Activated CD4-positive, alpha-beta T cell treated with anti-CD3 and anti-CD28 coated beads, Interleukin-2, amount 10 ng/mL, durations not matched to agents 7 days and 5 days (primary cell): Measurements from ENCODE around the gene SUCLG1. TPM values are rescaled to one million over a fixed set of nuclear protein-coding genes. Genes with fewer than 3 reads are reported as not detected.
"Not testable (repeated sequence)": the region's sequence is repeated elsewhere in the genome, so short reads cannot be mapped to it uniquely, and the experiment has no call there.

ENCODE experiments used
- CTCF ChIA-PET: fragments of 350-600 bp; sonication (Branson Sonifier 250); formaldehyde crosslinking; loops from one replicate; lab custom pipeline; 2021; ENCODE audit warnings: antibody characterized with exemption; lab: Charles Lee
- POLR2A ChIA-PET: fragments of 350-600 bp; sonication (Branson Sonifier 250); formaldehyde crosslinking; loops from one replicate; lab custom pipeline; 2021; ENCODE audit warnings: antibody characterized with exemption; lab: Charles Lee
- DNase-seq: peaks from one replicate; pipeline ENCODE4 v3.0.0-alpha.2; 2020
- H3K27ac Mint-ChIP-seq: one replicate; pipeline ENCODE4 v1.8.0; 2021; ENCODE audit warnings: mild to moderate bottlenecking, moderate library complexity, mixed read lengths
- H3K27me3 Mint-ChIP-seq: one replicate; pipeline ENCODE4 v1.8.0; 2021; ENCODE audit warnings: mixed read lengths
- H3K36me3 Mint-ChIP-seq: one replicate; pipeline ENCODE4 v1.8.0; 2021; ENCODE audit warnings: low read depth, mixed read lengths
- H3K4me1 Mint-ChIP-seq: one replicate; pipeline ENCODE4 v1.8.0; 2021; ENCODE audit warnings: mixed read lengths
- H3K4me3 Mint-ChIP-seq: one replicate; pipeline ENCODE4 v1.8.0; 2021; ENCODE audit warnings: mild to moderate bottlenecking, moderate library complexity, mixed read lengths
- H3K9me3 Mint-ChIP-seq: one replicate; pipeline ENCODE4 v1.8.0; 2021; ENCODE audit warnings: mixed read lengths
- total RNA-seq, 2 experiments: library from RNA; stranded (reverse); gene quantifications; one replicate each; pipeline ENCODE4 v1.2.3, GENCODE V29; 2021

The SUCLG1 gene
- total RNA-seq, 2 experiments from 2014 or later = 73.4 to 79.7 TPM

- Mint-ChIP-seq H3K27me3 (no peaks in the 10 kb centered on the region), H3K9me3 (no peaks in the 10 kb centered on the region), H3K27ac (no peak overlapping the region), H3K36me3 (no peaks in the 10 kb centered on the region), H3K4me1 (peaks cover 10% of the 10 kb centered on the region), H3K4me3 (no peak overlapping the region)
- DNase-seq = no peak
- ChIA-PET POLR2A (no interaction called here), CTCF (interaction anchor here (0.6 kb wide), 1 partner anchor 174 kb away, joined by 3 read pairs; no protein-coding TSS in a partner anchor)
These were observed 27.5 kb upstream of the SUCLG1 start for GRCh38 chr2:84486441-84487115.

DNA sequence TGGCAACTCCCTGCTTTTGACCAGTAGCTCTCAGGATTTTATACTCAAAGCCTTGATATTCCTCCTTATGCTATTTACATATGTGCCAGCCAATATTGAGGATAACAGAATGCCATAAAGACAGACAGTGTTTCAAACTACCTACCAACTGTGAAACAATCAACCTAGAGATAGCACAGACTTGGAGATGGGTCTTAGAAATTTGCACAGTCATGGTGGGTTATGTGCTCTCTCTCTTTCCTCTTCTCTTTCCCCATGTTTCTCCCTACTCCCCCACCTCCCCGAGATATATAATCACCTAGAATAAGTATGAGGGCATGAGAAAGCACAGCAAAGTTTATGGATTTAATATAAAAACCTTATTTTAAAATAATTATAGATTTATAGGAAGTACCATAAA, 24.2 kb upstream of the SUCLG1 start:
- Mint-ChIP-seq H3K4me1 (peaks cover 17% of the 10 kb centered on the region), H3K9me3 (no peaks in the 10 kb centered on the region), H3K27me3 (no peaks in the 10 kb centered on the region), H3K27ac (no peak overlapping the region), H3K36me3 (no peaks in the 10 kb centered on the region), H3K4me3 (no peak overlapping the region)
- CTCF ChIA-PET = interaction anchor here (1.6 kb wide), 1 partner anchor 21 kb away, joined by 4 read pairs; no protein-coding TSS in a partner anchor
- POLR2A ChIA-PET = no interaction called here
- no peak for DNase-seq

DNA sequence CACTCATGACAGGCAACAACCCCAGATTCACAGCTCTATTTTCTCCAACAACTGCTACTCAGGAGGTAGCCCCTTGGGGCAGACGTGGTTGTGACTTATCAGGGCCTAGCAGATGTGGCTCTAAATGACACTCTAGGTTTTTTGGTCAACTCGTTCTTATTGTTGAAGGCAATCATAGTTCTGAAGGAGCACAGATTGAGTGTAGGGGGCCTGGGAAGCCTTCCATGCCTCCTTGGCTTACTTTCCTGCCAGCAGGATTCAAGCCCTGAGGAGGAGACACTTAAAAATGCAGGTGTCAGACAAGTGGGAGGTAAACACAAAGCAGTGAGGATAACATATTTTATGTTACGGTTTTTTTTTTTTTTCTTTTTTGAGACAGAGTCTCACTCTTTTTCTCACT, 23.5 kb upstream of the SUCLG1 start:
- H3K36me3 Mint-ChIP-seq = no peaks in the 10 kb centered on the region
- H3K9me3 Mint-ChIP-seq = peaks cover 2% of the 10 kb centered on the region
- no peak overlapping the region for H3K4me3 Mint-ChIP-seq
- peaks cover 17% of the 10 kb centered on the region for H3K4me1 Mint-ChIP-seq
- DNase-seq = no peak
- H3K27me3 Mint-ChIP-seq = no peaks in the 10 kb centered on the region
- ChIA-PET CTCF (no interaction called here), POLR2A (no interaction called here)
- H3K27ac Mint-ChIP-seq = peak overlapping the region; percentile 84

DNA sequence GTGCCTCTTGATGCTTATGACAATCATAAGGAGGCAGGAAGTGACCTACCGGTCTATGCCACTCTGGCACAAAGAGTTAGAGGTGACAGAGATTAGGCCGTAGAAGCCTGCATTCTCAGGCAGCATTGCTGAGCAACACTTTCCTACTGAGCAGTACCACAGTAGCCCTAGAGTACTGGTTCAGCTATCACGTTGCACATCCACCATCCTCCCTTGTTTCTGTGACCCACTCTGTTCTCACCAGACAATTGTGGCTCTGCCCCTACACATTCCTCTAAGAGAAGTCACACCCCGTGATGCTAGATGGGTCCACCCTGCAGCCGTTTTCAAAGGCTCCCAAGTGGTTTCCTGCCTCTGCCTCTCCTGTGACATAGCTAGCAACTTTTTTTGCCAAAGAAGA, 22.6 kb upstream of the SUCLG1 start:
- Mint-ChIP-seq H3K36me3 (no peaks in the 10 kb centered on the region), H3K27ac (peak overlapping the region; percentile 84), H3K9me3 (peaks cover 6% of the 10 kb centered on the region), H3K4me3 (no peak overlapping the region), H3K4me1 (peaks cover 17% of the 10 kb centered on the region), H3K27me3 (no peaks in the 10 kb centered on the region)
- ChIA-PET POLR2A (no interaction called here), CTCF (interaction anchor here (0.5 kb wide), 1 partner anchor 1324 kb away, joined by 7 read pairs; no protein-coding TSS in a partner anchor)
- peak; percentile 29 for DNase-seq

- ChIA-PET POLR2A (no interaction called here), CTCF (interaction anchor here (1.5 kb wide), 1 partner anchor 39 kb away, joined by 3 read pairs; no protein-coding TSS in a partner anchor)
- Mint-ChIP-seq H3K27ac (no peak overlapping the region), H3K4me1 (peaks cover 17% of the 10 kb centered on the region), H3K4me3 (no peak overlapping the region), H3K36me3 (no peaks in the 10 kb centered on the region), H3K9me3 (peaks cover 9% of the 10 kb centered on the region), H3K27me3 (peaks cover 2% of the 10 kb centered on the region)
- DNase-seq = no peak
These were observed 19.8 kb upstream of the SUCLG1 start for GRCh38 chr2:84478867-84479266.

DNA sequence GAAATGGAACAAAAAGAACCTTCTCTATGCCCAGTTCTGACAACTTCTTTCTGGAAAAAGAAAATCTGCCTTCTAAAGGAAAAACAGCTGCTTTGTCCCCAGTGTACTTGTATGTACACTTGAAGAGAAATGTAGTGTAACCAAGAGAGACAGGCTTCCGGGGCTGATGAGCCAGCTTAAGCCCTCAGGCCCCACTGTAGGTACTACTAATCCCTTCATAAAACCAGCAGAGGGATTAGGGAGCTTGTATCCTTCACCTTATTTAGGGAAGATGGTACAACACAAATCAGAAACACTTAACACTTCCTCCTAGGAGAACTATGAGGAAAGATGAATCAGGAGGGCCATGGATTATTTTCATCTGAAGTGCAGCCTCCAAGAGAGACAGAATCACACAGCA, 18.8 kb upstream of the SUCLG1 start:
- Mint-ChIP-seq H3K27ac (no peak overlapping the region), H3K36me3 (no peaks in the 10 kb centered on the region), H3K4me1 (peaks cover 17% of the 10 kb centered on the region), H3K27me3 (peaks cover 2% of the 10 kb centered on the region), H3K9me3 (peaks cover 9% of the 10 kb centered on the region), H3K4me3 (no peak overlapping the region)
- no peak for DNase-seq
- ChIA-PET CTCF (interaction anchor here (1.2 kb wide), 1 partner anchor 17 kb away, joined by 3 read pairs; no protein-coding TSS in a partner anchor), POLR2A (no interaction called here)

GRCh38 chr2:84474176-84474575, 15.1 kb upstream of the SUCLG1 start:
- Mint-ChIP-seq H3K9me3 (peaks cover 15% of the 10 kb centered on the region), H3K4me1 (no peaks in the 10 kb centered on the region), H3K27ac (no peak overlapping the region), H3K36me3 (no peaks in the 10 kb centered on the region), H3K27me3 (peaks cover 5% of the 10 kb centered on the region), H3K4me3 (no peak overlapping the region)
- DNase-seq = no peak
- ChIA-PET CTCF (no interaction called here), POLR2A (no interaction called here)

DNA sequence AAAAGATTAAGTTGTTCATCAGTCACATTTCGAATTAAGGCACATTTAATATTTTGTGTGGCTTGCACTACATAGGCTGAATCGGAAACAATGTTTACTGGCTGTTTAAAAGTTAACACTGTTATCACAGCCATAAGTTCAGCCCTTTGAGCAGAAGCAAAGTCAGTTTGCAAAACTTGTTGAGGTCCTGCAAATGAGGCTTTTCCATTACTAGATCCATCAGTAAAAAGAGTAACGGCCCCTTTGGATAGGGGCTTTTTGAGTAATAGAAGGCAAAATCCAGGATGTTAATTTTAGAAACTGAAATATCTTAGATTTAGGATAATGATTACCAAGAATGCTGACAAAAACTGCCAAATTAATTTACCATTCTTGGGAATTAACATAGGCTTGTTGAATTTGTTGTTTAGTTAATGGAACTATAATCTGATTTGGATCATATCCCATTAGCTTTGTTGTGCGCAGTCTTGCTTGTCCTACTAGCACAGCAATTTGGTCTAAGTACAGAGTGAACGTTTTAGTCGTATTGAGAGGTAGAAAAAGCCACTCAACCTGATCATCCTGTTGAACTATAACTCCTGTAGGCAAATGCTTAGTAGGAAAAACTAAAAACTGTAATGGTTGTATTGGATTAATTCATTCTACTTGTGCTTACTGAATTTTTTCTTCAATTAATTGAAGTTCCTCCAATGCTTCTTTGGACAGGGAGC, 13.9 kb upstream of the SUCLG1 start:
- ChIA-PET POLR2A (no interaction called here), CTCF (no interaction called here)
- Mint-ChIP-seq H3K4me3 (no peak overlapping the region), H3K27me3 (peaks cover 5% of the 10 kb centered on the region), H3K27ac (no peak overlapping the region), H3K36me3 (peaks cover 3% of the 10 kb centered on the region), H3K9me3 (peaks cover 18% of the 10 kb centered on the region), H3K4me1 (no peaks in the 10 kb centered on the region)
- DNase-seq = no peak

DNA sequence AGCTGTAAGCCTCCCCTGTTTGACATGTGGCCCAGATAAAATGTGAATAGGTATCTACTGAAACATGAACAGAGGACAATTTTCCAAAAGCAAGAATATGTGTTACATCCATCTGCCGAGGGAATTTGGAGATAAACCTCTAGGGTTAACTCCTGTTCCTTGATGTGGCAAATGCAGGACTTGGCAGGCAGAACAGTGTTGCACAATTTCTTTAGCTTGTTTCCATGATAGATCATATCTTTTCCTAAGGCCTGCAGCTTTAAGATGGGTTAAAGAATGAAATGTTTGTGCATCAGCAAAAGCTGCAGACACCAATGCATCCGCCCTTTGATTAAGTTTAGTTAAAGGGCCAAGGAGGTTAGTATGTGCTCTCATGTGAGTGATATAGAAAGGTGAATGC, 13.3 kb upstream of the SUCLG1 start:
- H3K27ac Mint-ChIP-seq, H3K4me3 Mint-ChIP-seq, DNase-seq, H3K27me3 Mint-ChIP-seq, CTCF ChIA-PET, H3K4me1 Mint-ChIP-seq, H3K36me3 Mint-ChIP-seq, POLR2A ChIA-PET: not testable (repeated sequence)
- peaks cover 16% of the 10 kb centered on the region for H3K9me3 Mint-ChIP-seq

DNA sequence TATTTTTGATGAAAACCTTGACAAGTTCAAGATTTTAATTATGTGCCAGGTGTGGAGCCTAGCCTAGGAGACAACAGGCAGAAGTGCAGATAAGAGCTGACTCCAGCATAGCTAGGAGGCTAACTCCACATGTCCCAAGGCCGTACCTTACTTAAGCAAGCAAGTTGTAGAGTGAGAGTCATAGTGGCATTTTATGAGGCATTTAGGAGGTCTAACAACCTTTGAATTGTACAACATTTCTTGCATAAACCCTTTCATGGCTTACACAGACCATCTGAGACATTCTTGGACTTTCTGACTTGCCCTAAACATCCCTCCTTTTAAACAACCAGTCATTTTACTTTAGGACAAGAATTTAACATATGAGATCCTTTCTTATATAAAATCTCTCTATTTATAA, 8.3 kb upstream of the SUCLG1 start:
- Mint-ChIP-seq H3K4me1 (no peaks in the 10 kb centered on the region), H3K9me3 (peaks cover 20% of the 10 kb centered on the region), H3K27me3 (peaks cover 3% of the 10 kb centered on the region), H3K36me3 (peaks cover 3% of the 10 kb centered on the region), H3K4me3 (no peak overlapping the region), H3K27ac (no peak overlapping the region)
- ChIA-PET POLR2A (no interaction called here), CTCF (interaction anchor here (0.6 to 1.2 kb wide), 2 partner anchors 458 to 520 kb away, joined by 3 read pairs; no protein-coding TSS in a partner anchor)
- DNase-seq = no peak

- CTCF ChIA-PET = interaction anchor here (1.0 to 1.4 kb wide), 3 partner anchors 17 to 421 kb away, joined by 3 to 4 read pairs (median 3); no protein-coding TSS in a partner anchor
- no peak overlapping the region for H3K4me3 Mint-ChIP-seq
These were observed 2.2 kb upstream of the SUCLG1 start for GRCh38 chr2:84461310-84461709.

GRCh38 chr2:84460670-84461069, 1.6 kb upstream of the SUCLG1 start:
- peaks cover 3% of the 10 kb centered on the region for H3K36me3 Mint-ChIP-seq
- no peak for DNase-seq
- no peak overlapping the region for H3K4me3 Mint-ChIP-seq
- H3K27ac Mint-ChIP-seq = no peak overlapping the region
- peaks cover 44% of the 10 kb centered on the region for H3K4me1 Mint-ChIP-seq
- peaks cover 4% of the 10 kb centered on the region for H3K9me3 Mint-ChIP-seq
- H3K27me3 Mint-ChIP-seq = no peaks in the 10 kb centered on the region
- ChIA-PET POLR2A (no interaction called here), CTCF (interaction anchor here (1.2 to 2.2 kb wide), 4 partner anchors 8 to 465 kb away, joined by 3 to 10 read pairs (median 4); no protein-coding TSS in a partner anchor)

More at GRCh38 chr2:84461310-84461709, 2.2 kb upstream of the SUCLG1 start:
- no peak overlapping the region for H3K27ac Mint-ChIP-seq
- no peak for DNase-seq
- peaks cover 40% of the 10 kb centered on the region for H3K4me1 Mint-ChIP-seq
- POLR2A ChIA-PET = no interaction called here
- H3K27me3 Mint-ChIP-seq = no peaks in the 10 kb centered on the region
- peaks cover 4% of the 10 kb centered on the region for H3K9me3 Mint-ChIP-seq
- H3K36me3 Mint-ChIP-seq = peaks cover 3% of the 10 kb centered on the region

GRCh38 chr2:84459944-84460429, 907 bp upstream of the SUCLG1 start:
- H3K9me3 Mint-ChIP-seq = peaks cover 2% of the 10 kb centered on the region
- H3K4me3 Mint-ChIP-seq = peak overlapping the region; percentile 83
- peaks cover 44% of the 10 kb centered on the region for H3K4me1 Mint-ChIP-seq
- ChIA-PET CTCF (interaction anchor here (1.0 to 2.2 kb wide), 5 partner anchors 9 to 466 kb away, joined by 3 to 10 read pairs (median 4); no protein-coding TSS in a partner anchor), POLR2A (no interaction called here)
- DNase-seq = no peak
- peak overlapping the region; percentile 95 for H3K27ac Mint-ChIP-seq
- peaks cover 3% of the 10 kb centered on the region for H3K36me3 Mint-ChIP-seq
- no peaks in the 10 kb centered on the region for H3K27me3 Mint-ChIP-seq
